SJCRH30 (cell line): Measurements from ENCODE around the gene COX8A. TPM values are rescaled to one million over a fixed set of nuclear protein-coding genes. Genes with fewer than 3 reads are reported as not detected.
A peak's percentile ranks its signal among the peaks of the same experiment; 100 is the strongest.

Experiments used
- DNase-seq, 2 experiments: peaks; one replicate each; pipeline ENCODE4 v3.0.0-alpha.2; 2015 to 2020
- H3K27ac ChIP-seq: fragments of 250-450 bp; sonication (Bioruptor Pico); 2 replicates; pipeline ENCODE4 v1.5.1; 2020; ENCODE audit warnings: mild to moderate bottlenecking, moderate library complexity
- H3K27me3 ChIP-seq: fragments of 250-450 bp; sonication (Bioruptor Pico); 2 replicates; pipeline ENCODE4 v1.5.1; 2020; ENCODE audit warnings: mild to moderate bottlenecking, moderate library complexity
- H3K36me3 ChIP-seq: fragments of 250-450 bp; sonication (Bioruptor Pico); 2 replicates; pipeline ENCODE4 v1.5.1; 2020; ENCODE audit warnings: mild to moderate bottlenecking, moderate library complexity
- H3K4me1 ChIP-seq: fragments of 250-450 bp; sonication (Bioruptor Pico); 2 replicates; pipeline ENCODE4 v1.5.1; 2020; ENCODE audit warnings: mild to moderate bottlenecking, moderate library complexity
- H3K4me3 ChIP-seq: fragments of 250-450 bp; sonication (Bioruptor Pico); 2 replicates; pipeline ENCODE4 v1.5.1; 2020; ENCODE audit warnings: mild to moderate bottlenecking, moderate library complexity
- H3K9me3 ChIP-seq: fragments of 250-450 bp; sonication (Bioruptor Pico); replicated peaks from 2 replicates; pipeline ENCODE4 v1.5.1; 2020; ENCODE audit warnings: mild to moderate bottlenecking, moderate library complexity
- total RNA-seq: library from RNA; depleted of rRNA; stranded (reverse); fragments of >200 nt; shearing (Covaris generic); gene quantifications from 2 replicates; pipeline ENCODE4 v1.2.3, GENCODE V29; 2014

Gene COX8A
- total RNA-seq, 1 experiment from 2014 or later: 597 TPM

GRCh38 chr11:64004590-64004984 is 30.2 kb downstream of the COX8A start:
- peak overlapping the region; percentile 32 for H3K27ac ChIP-seq
- DNase-seq: no peak
- no peaks in the 10 kb centered on the region for H3K27me3 ChIP-seq
- H3K4me3 ChIP-seq: no peak overlapping the region
- peaks cover 5% of the 10 kb centered on the region; the same call in 1 of the 2 replicates for H3K36me3 ChIP-seq
- H3K4me1 ChIP-seq: peaks cover 41% of the 10 kb centered on the region
- H3K9me3 ChIP-seq: no peaks in the 10 kb centered on the region

- Histone ChIP-seq H3K36me3 (no peaks in the 10 kb centered on the region), H3K4me1 (peaks cover 41% of the 10 kb centered on the region), H3K27ac (no peak overlapping the region), H3K27me3 (no peaks in the 10 kb centered on the region), H3K4me3 (no peak overlapping the region), H3K9me3 (no peaks in the 10 kb centered on the region)
- no peak for DNase-seq
Measured at GRCh38 chr11:64005691-64006090, 31.3 kb downstream of the COX8A start.

GRCh38 chr11:64006398-64006797 is 32.0 kb downstream of the COX8A start:
- DNase-seq: no peak
- Histone ChIP-seq H3K4me1 (peaks cover 40% of the 10 kb centered on the region), H3K27ac (peak overlapping the region; percentile 55)

GRCh38 chr11:64007160-64007628 is 32.8 kb downstream of the COX8A start:
- Histone ChIP-seq H3K4me1 (peaks cover 39% of the 10 kb centered on the region), H3K27ac (peak overlapping the region; percentile 55)
- peak; percentile 83 to 89 for DNase-seq

More at GRCh38 chr11:64006398-64006797, 32.0 kb downstream of the COX8A start:
- Histone ChIP-seq H3K36me3 (no peaks in the 10 kb centered on the region), H3K4me3 (no peak overlapping the region), H3K9me3 (no peaks in the 10 kb centered on the region), H3K27me3 (no peaks in the 10 kb centered on the region)

GRCh38 chr11:64007629-64008282 is 33.3 kb downstream of the COX8A start:
- H3K4me1 ChIP-seq: peaks cover 37% of the 10 kb centered on the region
- H3K27me3 ChIP-seq: no peaks in the 10 kb centered on the region
- peak overlapping the region; percentile 38 for H3K4me3 ChIP-seq
- peak; percentile 87 to 88 for DNase-seq
- no peaks in the 10 kb centered on the region for H3K36me3 ChIP-seq
- H3K9me3 ChIP-seq: no peaks in the 10 kb centered on the region
- H3K27ac ChIP-seq: peak overlapping the region; percentile 55

More at GRCh38 chr11:64007160-64007628, 32.8 kb downstream of the COX8A start:
- no peaks in the 10 kb centered on the region for H3K27me3 ChIP-seq
- no peaks in the 10 kb centered on the region for H3K9me3 ChIP-seq
- H3K36me3 ChIP-seq: no peaks in the 10 kb centered on the region
- peak overlapping the region; percentile 38 for H3K4me3 ChIP-seq

GRCh38 chr11:64008283-64008913 is 34.0 kb downstream of the COX8A start:
- Histone ChIP-seq H3K4me1 (peaks cover 38% of the 10 kb centered on the region), H3K27me3 (no peaks in the 10 kb centered on the region), H3K4me3 (peak overlapping the region; percentile 38), H3K9me3 (no peaks in the 10 kb centered on the region), H3K27ac (peak overlapping the region; percentile 55), H3K36me3 (no peaks in the 10 kb centered on the region)
- DNase-seq: no peak

- Histone ChIP-seq H3K27ac (no peak overlapping the region), H3K4me3 (no peak overlapping the region), H3K27me3 (no peaks in the 10 kb centered on the region), H3K36me3 (no peaks in the 10 kb centered on the region), H3K4me1 (peaks cover 40% of the 10 kb centered on the region), H3K9me3 (no peaks in the 10 kb centered on the region)
- no peak for DNase-seq
Measured at GRCh38 chr11:64008914-64009633, 34.7 kb downstream of the COX8A start.

GRCh38 chr11:64009710-64010109 is 35.3 kb downstream of the COX8A start:
- no peaks in the 10 kb centered on the region for H3K36me3 ChIP-seq
- no peak overlapping the region for H3K4me3 ChIP-seq
- peaks cover 41% of the 10 kb centered on the region for H3K4me1 ChIP-seq
- DNase-seq: no peak
- no peak overlapping the region for H3K27ac ChIP-seq
- no peaks in the 10 kb centered on the region for H3K27me3 ChIP-seq
- H3K9me3 ChIP-seq: no peaks in the 10 kb centered on the region

- H3K27ac ChIP-seq: no peak overlapping the region
- DNase-seq: no peak
- no peaks in the 10 kb centered on the region for H3K36me3 ChIP-seq
- H3K4me1 ChIP-seq: peaks cover 38% of the 10 kb centered on the region
- H3K4me3 ChIP-seq: no peak overlapping the region
- H3K9me3 ChIP-seq: no peaks in the 10 kb centered on the region
- no peaks in the 10 kb centered on the region for H3K27me3 ChIP-seq
Measured at GRCh38 chr11:64010783-64011182, 36.4 kb downstream of the COX8A start.

- Histone ChIP-seq H3K9me3 (no peaks in the 10 kb centered on the region), H3K27me3 (no peaks in the 10 kb centered on the region)
Measured at GRCh38 chr11:64011371-64011770, 37.0 kb downstream of the COX8A start.

GRCh38 chr11:64013141-64013896 is 38.9 kb downstream of the COX8A start:
- H3K36me3 ChIP-seq: no peaks in the 10 kb centered on the region

More at GRCh38 chr11:64011371-64011770, 37.0 kb downstream of the COX8A start:
- Histone ChIP-seq H3K4me3 (no peak overlapping the region), H3K4me1 (peaks cover 33% of the 10 kb centered on the region), H3K27ac (no peak overlapping the region), H3K36me3 (no peaks in the 10 kb centered on the region)
- DNase-seq: no peak

GRCh38 chr11:64014356-64014755 is 39.9 kb downstream of the COX8A start:
- no peak for DNase-seq
- peaks cover 31% of the 10 kb centered on the region for H3K4me1 ChIP-seq
- H3K27ac ChIP-seq: no peak overlapping the region
- H3K4me3 ChIP-seq: no peak overlapping the region
- no peaks in the 10 kb centered on the region for H3K9me3 ChIP-seq
- no peaks in the 10 kb centered on the region for H3K36me3 ChIP-seq
- H3K27me3 ChIP-seq: 0 out of 2 replicates have a peak, but pooled peaks cover 4% of the 10 kb centered on the region

More at GRCh38 chr11:64013141-64013896, 38.9 kb downstream of the COX8A start:
- no peaks in the 10 kb centered on the region for H3K9me3 ChIP-seq
- H3K4me1 ChIP-seq: peaks cover 31% of the 10 kb centered on the region
- peak; percentile 98 for DNase-seq
- peak overlapping the region; percentile 45 for H3K27ac ChIP-seq
- no peaks in the 10 kb centered on the region for H3K27me3 ChIP-seq
- no peak overlapping the region for H3K4me3 ChIP-seq

- H3K27ac ChIP-seq: no peak overlapping the region
- no peaks in the 10 kb centered on the region for H3K9me3 ChIP-seq
- peaks cover 31% of the 10 kb centered on the region for H3K4me1 ChIP-seq
- no peak overlapping the region for H3K4me3 ChIP-seq
- DNase-seq: no peak
- 0 out of 2 replicates have a peak, but pooled peaks cover 4% of the 10 kb centered on the region for H3K27me3 ChIP-seq
- no peaks in the 10 kb centered on the region for H3K36me3 ChIP-seq
Measured at GRCh38 chr11:64015510-64015909, 41.1 kb downstream of the COX8A start.
